Nephron (organoid): ENCODE results near the gene PPP4R1.
"Not testable (repeated sequence)": the region's sequence is repeated elsewhere in the genome, so short reads cannot be mapped to it uniquely, and the experiment has no call there.

Experiments used
- H3K27ac Mint-ChIP-seq, 3 experiments: 2 replicates each; pipeline ENCODE4 v1.8.0; 2020; ENCODE audit warnings: mixed read lengths in 3 of 3, mild to moderate bottlenecking in 2 of 3, moderate library complexity in 1 of 3
- H3K27me3 Mint-ChIP-seq: 2 replicates; pipeline ENCODE4 v1.8.0; 2021; ENCODE audit warnings: low read depth, mild to moderate bottlenecking, moderate library complexity, mixed read lengths
- H3K36me3 Mint-ChIP-seq: 2 replicates; pipeline ENCODE4 v1.8.0; 2020; ENCODE audit warnings: low read depth, mixed read lengths
- H3K4me1 Mint-ChIP-seq: 2 replicates; pipeline ENCODE4 v1.8.0; 2020; ENCODE audit warnings: mixed read lengths
- H3K4me3 Mint-ChIP-seq, 3 experiments: 2 replicates each; pipeline ENCODE4 v1.8.0; 2020; ENCODE audit warnings: mild to moderate bottlenecking in 3 of 3, mixed read lengths in 3 of 3, moderate library complexity in 2 of 3
- H3K9me3 Mint-ChIP-seq: 2 replicates; pipeline ENCODE4 v1.8.0; 2020; ENCODE audit warnings: mixed read lengths
- CTCF ChIP-seq, 3 experiments: fragments of 200-600 bp; sonication (generic); IDR thresholded peaks; one replicate each; pipeline ENCODE4 v1.5.0; 2021; ENCODE audit warnings: antibody characterized with exemption in 3 of 3; ENCODE audit not compliant: unreplicated experiment in 3 of 3

Gene PPP4R1

DNA sequence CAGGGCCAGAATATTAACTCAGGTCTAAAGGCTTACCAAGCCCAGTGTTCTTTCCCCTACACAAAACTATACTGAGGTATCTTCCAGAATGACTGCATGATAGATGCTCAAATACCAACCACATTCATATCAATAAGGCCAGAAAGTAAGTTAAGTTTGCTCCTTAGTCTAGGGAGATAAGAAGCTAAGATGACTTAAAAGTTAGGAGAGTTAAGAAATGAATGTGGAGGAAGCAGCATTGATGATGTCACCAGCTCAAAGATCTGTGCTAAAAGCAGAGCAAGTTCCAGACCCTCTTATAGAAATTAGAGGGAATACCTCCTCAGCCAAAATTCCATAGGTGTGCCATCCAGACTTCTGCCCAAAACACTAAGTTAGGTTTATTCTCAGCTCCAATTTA, 6.1 kb downstream of the PPP4R1 start:
- Mint-ChIP-seq H3K27me3 (no peaks in the 10 kb centered on the region), H3K4me3 (no peak overlapping the region), H3K9me3 (peaks cover 6% of the 10 kb centered on the region), H3K36me3 (peaks cover 56% of the 10 kb centered on the region), H3K27ac (peak overlapping the region in 1 of 3 experiments; percentile 21), H3K4me1 (peaks cover 29% of the 10 kb centered on the region)
- no peak for TF ChIP-seq CTCF (IDR thresholded peaks at IDR 0.05; ENCODE audit: unreplicated experiment in 3 of 3)

DNA sequence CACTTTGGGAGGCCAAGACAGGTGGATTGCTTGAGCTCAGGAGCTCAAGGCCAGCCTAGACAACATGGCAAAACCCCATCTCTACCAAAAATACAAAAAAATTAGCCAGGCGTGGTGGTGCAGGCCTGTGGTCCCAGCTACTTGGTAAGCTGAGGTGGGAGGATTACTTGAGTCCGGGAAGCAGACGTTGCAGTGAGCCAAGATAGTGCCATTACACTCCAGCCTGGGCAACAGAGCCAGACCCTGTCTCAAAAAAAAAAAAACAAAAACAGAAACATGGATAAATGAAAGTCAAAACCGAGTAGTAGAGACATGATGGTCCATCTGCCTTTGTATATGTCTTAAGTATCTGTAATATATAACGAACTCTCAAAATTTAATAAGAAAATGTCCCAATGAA, 7.2 kb downstream of the PPP4R1 start:
- Mint-ChIP-seq H3K36me3 (peaks cover 63% of the 10 kb centered on the region), H3K4me1 (peaks cover 17% of the 10 kb centered on the region)
- H3K27me3 Mint-ChIP-seq, H3K27ac Mint-ChIP-seq, H3K9me3 Mint-ChIP-seq, H3K4me3 Mint-ChIP-seq: not testable (repeated sequence)

GRCh38 chr18:9606039-9606438, 8.3 kb downstream of the PPP4R1 start:
- H3K27ac Mint-ChIP-seq: no peak overlapping the region
- H3K36me3 Mint-ChIP-seq: peaks cover 63% of the 10 kb centered on the region
- H3K4me3 Mint-ChIP-seq: no peak overlapping the region
- no peak for TF ChIP-seq CTCF (IDR thresholded peaks at IDR 0.05; ENCODE audit: unreplicated experiment in 3 of 3)
- peaks cover 12% of the 10 kb centered on the region for H3K4me1 Mint-ChIP-seq
- H3K27me3 Mint-ChIP-seq: no peaks in the 10 kb centered on the region
- peaks cover 13% of the 10 kb centered on the region for H3K9me3 Mint-ChIP-seq

- no peak for TF ChIP-seq CTCF (IDR thresholded peaks at IDR 0.05; ENCODE audit: unreplicated experiment in 3 of 3)
- Mint-ChIP-seq H3K27ac (peak overlapping the region in 1 of 3 experiments; percentile 42), H3K4me1 (peaks cover 9% of the 10 kb centered on the region), H3K9me3 (peaks cover 17% of the 10 kb centered on the region), H3K36me3 (peaks cover 73% of the 10 kb centered on the region), H3K27me3 (no peaks in the 10 kb centered on the region), H3K4me3 (no peak overlapping the region)
Measured at GRCh38 chr18:9604348-9604747, 10.0 kb downstream of the PPP4R1 start.

DNA sequence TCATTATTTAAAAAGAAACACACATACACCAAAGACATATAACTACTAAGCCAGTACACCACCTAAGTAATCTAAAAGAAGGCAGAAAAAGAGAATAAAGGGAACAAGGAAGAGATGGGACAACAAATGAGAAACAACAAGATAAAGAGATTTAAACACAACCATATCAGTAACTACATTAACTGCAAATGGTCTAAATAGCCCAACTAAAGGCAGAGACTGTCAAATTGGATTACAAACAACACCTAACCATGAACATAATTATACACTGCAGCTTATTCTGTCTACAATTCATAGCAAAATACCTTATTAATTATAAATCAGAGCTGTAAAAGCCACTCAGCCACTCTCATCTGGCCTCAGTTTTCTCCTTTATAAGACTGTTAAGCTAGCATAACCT, 15.0 kb downstream of the PPP4R1 start:
- peaks cover 14% of the 10 kb centered on the region for H3K4me1 Mint-ChIP-seq
- H3K27me3 Mint-ChIP-seq: no peaks in the 10 kb centered on the region
- H3K36me3 Mint-ChIP-seq: peaks cover 83% of the 10 kb centered on the region
- no peak overlapping the region for H3K4me3 Mint-ChIP-seq
- TF ChIP-seq CTCF (IDR thresholded peaks at IDR 0.05; ENCODE audit: unreplicated experiment in 3 of 3): no peak
- no peak overlapping the region for H3K27ac Mint-ChIP-seq
- H3K9me3 Mint-ChIP-seq: peaks cover 36% of the 10 kb centered on the region

DNA sequence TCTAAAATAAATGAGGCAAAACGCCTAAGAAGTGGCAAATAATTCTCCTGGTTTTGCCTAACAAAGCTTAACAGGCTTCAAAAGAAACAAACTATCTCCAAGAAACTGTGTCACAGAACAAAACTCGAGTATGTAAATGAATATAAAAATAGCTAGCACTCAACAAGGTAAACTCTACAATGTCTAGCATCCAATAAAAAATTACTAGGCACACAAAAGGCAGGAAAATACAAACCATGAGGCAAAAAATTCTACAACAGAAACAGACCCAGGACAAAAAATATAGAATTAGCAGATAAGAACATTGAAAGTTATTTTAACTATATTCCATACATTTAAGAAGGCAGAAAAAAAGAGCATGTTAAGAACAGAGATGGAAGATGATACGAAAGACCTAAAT, 16.8 kb downstream of the PPP4R1 start:
- Mint-ChIP-seq H3K27ac (no peak overlapping the region), H3K4me3 (no peak overlapping the region), H3K27me3 (no peaks in the 10 kb centered on the region), H3K36me3 (peaks cover 76% of the 10 kb centered on the region), H3K9me3 (peaks cover 32% of the 10 kb centered on the region), H3K4me1 (peaks cover 14% of the 10 kb centered on the region)
- no peak for TF ChIP-seq CTCF (IDR thresholded peaks at IDR 0.05; ENCODE audit: unreplicated experiment in 3 of 3)
